NOMO-1 treated with dmso at 0.1 percent for 144 hours (cell line): ENCODE results near the gene TNIP2.
"Not testable (repeated sequence)": the region's sequence is repeated elsewhere in the genome, so short reads cannot be mapped to it uniquely, and the experiment has no call there.

Source experiments
- DNase-seq: peaks from one replicate; lab custom pipeline; 2025; ENCODE audit not compliant: unreplicated experiment; lab: John Stamatoyannopoulos, UW

Gene TNIP2

DNA sequence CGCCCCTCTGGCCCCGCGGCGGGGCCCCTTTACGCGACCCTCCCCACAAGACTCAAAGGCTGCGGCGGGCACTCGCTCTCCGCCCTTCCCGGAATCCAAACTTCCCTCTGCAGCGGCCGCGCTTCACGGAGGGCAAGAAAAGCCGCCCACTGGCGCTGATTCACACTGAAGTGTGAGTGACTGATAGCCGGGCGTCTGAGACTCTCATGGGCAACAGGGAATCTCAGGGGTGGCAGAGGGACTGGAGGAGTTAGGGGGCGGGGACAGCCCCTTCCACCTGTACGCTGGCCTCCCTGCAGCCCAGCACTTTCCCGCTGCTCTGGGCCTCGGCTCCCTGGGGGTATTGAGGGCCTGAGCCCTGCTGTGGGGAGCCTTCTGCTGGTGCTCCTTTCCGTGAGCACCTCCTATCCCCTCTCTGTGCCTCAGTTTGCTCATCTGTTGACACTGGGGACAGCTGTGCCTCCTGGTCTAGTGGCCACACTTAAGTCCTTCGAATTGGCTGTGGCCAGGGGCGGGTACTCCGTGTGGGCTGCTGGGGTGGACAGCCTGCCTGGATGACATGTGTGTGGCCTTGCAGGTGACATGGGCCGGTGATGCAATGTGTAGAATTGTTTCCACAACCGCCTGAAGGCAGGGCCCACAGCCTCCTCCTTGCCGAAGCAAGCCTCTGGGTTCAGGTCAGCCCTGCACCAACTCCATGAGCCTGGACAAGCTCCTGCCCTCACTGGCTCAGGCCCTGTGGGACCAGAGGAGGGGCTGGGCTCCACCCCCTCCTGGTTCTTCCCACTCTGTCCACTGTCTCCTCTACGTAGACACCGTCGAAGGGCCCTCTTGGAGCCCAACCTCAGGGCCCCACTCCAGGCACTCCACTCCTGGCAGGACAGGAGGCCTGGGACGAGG is 37.7 kb upstream of the TNIP2 start:
- peak; percentile 21 for DNase-seq

DNA sequence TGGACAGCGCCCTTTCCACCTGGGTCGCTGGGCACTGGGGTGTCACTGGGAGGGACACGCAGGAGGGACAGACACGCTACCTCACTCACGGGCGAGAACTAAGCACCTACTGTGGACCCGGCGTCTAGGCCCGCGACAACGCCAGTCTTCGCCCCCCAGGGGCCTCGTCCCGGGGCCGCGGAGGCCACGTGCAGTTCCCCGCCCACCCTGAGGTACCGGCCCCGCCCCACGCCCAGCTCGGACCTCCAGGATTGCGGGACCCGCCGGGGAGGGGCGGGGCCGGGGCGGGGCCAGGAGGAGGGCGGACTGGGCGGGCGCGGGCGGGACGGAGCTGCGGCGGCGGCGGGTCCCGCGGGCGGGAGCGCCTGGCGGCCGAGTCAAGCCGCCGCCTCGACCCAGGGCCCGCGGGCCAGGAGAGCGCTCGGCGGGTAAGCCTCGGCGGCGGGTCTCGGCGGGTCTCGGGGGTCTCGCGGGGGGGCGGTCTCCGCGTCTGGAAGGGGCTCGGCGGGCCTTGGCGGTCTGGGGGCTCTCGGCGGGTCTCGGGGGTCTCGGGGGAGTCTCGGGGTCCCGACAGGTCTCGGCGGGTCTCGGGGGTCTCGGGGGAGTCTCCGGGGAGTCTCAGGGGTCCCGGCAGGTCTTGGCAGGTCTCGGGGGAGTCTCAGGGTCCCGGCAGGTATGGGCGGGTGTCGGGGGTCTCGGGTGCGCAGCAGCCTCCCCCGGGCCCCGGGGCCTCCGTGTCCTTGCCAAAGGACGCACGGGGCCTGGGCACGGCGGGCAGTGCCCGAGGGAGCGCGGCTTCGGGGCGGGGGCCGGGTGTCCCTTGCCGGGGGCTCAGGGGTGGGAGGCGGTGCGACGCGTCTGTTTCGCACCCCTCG is 36.8 kb upstream of the TNIP2 start, which contains the start of gene SH3BP2:
SH3BP2 (plus strand) TSS at position 375 of the 875 bp plus-strand sequence. CDS start 27,533 bp downstream, outside the sequence.
- DNase-seq, result peak; percentile 53

- no peak for DNase-seq
Measured at GRCh38 chr4:2792396-2792710, 36.2 kb upstream of the TNIP2 start.

- no peak for DNase-seq
Measured at GRCh38 chr4:2791518-2792395, 35.6 kb upstream of the TNIP2 start.

- DNase-seq, result no peak
Measured at GRCh38 chr4:2790583-2791517, 34.7 kb upstream of the TNIP2 start.

DNA sequence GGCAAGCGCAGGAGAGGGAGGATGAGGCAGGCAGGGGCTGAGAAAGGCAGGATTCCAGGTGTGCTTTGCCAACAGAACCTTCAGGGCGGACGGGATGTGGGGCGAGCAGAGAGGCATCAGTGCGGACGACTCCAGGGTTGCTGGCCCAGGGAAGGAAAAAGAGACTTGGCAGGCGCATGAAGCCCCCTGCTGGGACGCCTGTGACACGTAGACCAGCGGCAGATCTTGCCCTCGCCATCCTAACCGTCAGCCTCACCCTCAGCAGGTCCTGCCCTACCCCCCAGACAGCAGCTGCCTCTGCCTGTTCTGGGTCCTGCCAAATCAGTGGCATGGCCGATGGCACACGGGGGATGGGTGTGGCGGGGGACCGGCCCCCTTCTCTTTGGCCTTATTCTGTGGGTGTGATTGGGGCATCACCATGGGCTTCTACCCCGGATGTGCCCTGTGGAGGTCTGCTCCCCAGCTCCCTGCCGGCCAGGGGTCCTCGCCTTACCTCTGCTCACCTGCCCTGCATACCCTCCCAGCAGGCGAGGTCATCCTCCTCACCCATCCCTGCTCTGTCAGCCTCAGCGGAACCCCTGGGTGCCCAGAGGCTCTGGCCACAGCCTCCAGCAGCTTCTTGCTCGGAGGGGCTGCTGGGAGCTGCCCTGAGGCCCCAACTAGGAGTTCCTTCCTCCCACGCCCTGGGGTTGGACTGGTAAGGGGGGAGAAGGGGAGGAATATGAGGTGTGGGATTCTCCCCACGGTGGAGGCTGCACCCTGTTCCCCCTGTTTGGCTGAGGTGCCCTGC is 33.9 kb upstream of the TNIP2 start:
- no peak for DNase-seq

DNA sequence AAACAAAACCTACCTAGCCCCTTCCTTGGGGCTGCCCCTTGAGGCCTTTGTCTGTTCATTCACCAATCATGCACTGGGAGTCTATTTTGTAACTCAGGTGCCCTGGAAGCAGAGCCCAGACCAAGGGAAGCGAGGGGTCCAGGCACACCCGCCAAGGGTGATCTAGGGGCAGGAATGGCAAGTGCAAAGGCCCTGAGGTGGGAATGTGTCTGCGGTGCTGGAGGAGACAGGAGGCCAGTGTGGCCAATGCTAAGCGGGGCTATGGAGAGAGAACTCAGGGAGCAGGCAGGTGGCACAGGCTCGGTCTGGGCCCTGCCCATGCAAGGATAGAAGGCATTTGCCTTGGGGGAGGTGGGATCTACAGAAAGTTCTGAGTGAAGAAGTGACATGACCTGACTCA is 33.2 kb upstream of the TNIP2 start:
- no peak for DNase-seq

DNA sequence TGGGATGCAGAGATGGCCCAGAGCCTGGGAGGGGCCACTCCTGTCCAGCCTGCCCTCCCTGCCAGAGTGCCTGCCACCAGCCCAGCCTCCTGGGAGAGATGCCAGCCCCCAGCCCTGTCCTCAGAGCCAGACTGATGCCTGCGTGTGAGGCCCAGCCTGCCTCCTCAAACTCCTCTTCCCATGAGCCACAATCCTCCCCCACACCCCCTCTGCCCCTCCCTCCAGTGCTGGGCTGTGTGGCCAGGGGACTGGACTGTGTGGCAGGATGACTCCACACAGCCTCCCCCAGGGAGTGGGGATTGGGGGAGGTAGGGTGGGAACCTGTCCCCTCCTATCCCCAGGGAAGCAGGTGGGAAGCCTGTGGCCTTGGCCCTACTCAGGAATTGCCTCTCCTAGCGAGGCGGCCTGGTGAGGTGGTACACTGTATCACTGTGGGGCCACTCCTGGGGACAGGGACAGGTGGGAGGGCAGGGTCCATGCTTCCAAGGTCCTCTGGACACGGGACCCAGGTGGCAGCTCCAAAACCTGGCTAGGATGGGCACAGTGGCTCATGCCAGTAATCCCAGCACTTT is 32.5 kb upstream of the TNIP2 start:
- no peak for DNase-seq

- no peak for DNase-seq
Measured at GRCh38 chr4:2788101-2788500, 32.0 kb upstream of the TNIP2 start.

- DNase-seq, result peak; percentile 94
Measured at GRCh38 chr4:2787230-2788100, 31.3 kb upstream of the TNIP2 start.

DNA sequence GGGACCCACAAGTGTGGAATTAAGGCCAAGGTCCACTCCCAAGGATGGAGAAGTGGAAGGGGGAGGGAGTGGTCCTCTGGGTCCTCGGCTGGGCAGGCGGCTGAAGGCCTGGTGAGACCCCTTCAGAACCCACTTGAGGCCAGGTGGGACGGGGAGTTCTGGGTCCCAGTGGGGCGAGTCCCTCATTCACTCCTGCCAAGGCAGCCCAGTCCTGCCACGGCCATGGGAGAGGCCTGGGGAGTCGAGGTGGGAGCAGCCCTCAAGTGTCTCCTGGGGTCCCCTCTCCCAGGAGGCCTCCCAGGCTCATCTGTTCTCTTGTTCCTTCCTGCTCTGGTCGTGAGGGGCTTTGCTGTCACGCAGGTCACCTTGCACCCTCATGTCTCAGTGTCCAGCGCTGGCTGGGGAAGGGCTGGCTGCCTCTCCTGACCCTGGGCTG is 30.7 kb upstream of the TNIP2 start:
- DNase-seq, result no peak

DNA sequence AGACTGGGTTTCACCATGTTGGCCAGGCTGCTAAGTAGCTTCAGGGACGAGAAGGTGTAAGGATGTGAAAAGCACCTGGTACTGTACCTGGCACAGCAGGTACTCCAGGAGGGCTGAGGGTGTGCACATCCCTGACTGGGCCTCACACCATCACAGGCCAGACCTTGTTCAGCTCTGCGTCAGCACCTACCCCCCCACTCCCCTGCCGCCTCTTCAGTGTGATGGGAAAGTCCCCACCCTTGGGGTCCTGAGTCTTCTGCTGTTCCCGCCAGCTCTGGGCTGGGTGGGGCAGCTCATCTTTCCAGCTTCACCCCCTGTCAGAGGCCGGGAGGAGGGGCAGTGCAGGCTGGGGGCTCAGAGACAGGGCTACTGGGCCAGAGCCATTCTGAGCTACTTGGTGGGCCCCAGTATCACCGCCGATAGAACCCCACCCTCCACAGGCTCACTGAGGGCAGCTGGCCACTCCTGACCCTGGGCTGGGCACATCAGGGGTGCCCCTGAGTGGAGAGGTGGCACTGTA is 30.1 kb upstream of the TNIP2 start:
- DNase-seq, result no peak

- DNase-seq, result peak; percentile 86
Measured at GRCh38 chr4:2785613-2786012, 29.5 kb upstream of the TNIP2 start.

- no peak for DNase-seq
Measured at GRCh38 chr4:2783790-2784189, 27.7 kb upstream of the TNIP2 start.

DNA sequence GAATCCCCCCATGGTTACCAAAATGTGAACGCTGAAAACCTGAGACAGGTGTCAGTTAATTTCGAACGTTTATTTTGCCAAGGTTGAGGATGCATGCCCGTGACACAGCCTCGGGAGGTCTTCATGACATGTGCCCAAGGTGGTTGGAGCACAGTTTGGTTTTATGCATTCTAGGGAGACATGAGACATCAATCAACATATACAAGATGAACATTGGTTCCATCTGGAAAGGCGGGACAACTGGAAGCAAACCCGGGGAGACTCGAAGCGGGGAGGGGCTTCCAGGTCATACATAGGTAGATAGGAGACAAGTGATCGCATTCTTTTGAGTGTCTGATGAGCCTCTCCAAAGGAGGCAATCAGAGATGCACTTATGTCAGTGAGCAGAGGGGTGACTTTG is 25.8 kb upstream of the TNIP2 start:
- DNase-seq, result no peak

DNA sequence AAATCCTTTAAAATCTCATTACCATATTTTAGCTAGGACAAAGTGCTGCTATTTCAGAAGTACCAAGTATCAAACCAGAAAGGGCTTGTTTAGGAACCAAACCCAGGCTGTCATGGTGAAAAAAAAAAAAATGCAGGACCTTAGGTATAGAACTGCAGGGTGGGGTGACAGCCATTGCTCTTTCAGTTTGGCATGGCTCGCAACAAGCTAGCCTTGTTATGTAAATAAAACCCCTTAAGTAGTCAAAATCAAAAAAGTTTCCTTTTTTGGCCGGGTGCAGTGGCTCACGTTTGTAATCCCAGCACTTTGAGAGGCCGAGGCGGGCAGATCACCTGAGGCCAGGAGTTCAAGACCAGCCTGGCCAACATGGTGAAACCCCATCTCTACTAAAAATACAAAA is 24.5 kb upstream of the TNIP2 start:
- not testable (repeated sequence) for DNase-seq

DNA sequence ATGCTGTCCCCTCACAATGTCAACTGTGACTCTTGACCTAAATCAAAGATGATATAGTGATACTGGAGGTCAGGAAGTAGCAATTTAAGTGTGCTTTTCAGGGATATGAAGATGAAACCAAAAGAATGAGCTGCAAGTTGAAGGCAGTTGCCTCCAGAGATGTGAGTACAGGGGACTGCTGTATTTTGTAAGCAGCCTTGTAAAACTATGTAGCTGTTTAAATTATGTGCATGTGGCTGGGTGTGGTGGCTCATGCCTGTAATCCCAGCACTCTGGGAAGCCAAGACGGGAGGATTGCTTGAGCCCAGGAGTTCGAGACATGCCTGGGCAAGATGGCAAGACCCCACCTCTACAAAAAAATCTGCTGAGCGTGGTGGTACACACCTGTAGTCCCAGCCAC is 15.1 kb upstream of the TNIP2 start:
- DNase-seq, result no peak

- no peak for DNase-seq
Measured at GRCh38 chr4:2768921-2769336, 12.8 kb upstream of the TNIP2 start.
